ENCODE measurements around the gene UNC13B.

Gene UNC13B

GRCh38 chr9:35272989-35273388 is 111.2 kb downstream of the UNC13B start:
- no peaks in the 10 kb centered on the region for H3K4me1 ChIP-seq (ENCODE audit: control insufficient read depth, insufficient read depth, low read length, poor library complexity, severe bottlenecking)
- H3K27me3 ChIP-seq (replicated peaks; ENCODE audit: control insufficient read depth, insufficient read depth, low read length, poor library complexity, severe bottlenecking), result peaks cover 3% of the 10 kb centered on the region
- no peak overlapping the region for H3K27ac ChIP-seq (ENCODE audit: insufficient read depth, low read length, poor library complexity, severe bottlenecking)
- no peak for DNase-seq
- H3K36me3 ChIP-seq (ENCODE audit: control insufficient read depth, insufficient read depth, low read length), result no peaks in the 10 kb centered on the region
- no peak overlapping the region for H3K4me3 ChIP-seq (ENCODE audit: insufficient read depth, low read depth, low read length, poor library complexity, severe bottlenecking)
- H3K9me3 ChIP-seq (ENCODE audit: control insufficient read depth, low read length), result no peaks in the 10 kb centered on the region

DNA sequence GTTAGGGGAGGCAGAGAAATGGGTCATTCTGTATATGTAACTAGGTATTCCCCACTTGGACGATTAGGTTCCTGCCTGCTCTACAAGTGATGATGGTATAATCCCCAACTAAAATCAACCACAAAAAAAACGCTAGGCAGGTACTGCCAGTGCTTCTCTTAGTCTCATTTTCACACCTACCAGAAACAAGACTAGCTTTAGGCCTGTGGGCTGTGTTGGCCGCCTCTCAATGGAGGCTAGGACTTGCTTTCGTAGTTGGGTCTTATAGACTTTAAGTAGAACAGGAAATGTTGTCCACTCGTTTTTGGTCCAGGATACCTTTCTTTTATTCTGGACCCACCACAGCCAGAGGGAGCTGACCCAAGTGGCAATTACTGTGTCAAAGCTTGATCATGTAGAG is 111.8 kb downstream of the UNC13B start:
- no peaks in the 10 kb centered on the region for H3K4me1 ChIP-seq (ENCODE audit: control insufficient read depth, insufficient read depth, low read length, poor library complexity, severe bottlenecking)

GRCh38 chr9:35274993-35275392 is 113.2 kb downstream of the UNC13B start:
- DNase-seq, result no peak
- H3K27ac ChIP-seq (ENCODE audit: insufficient read depth, low read length, poor library complexity, severe bottlenecking), result no peak overlapping the region
- H3K4me1 ChIP-seq (ENCODE audit: control insufficient read depth, insufficient read depth, low read length, poor library complexity, severe bottlenecking), result no peaks in the 10 kb centered on the region
- no peak overlapping the region for H3K4me3 ChIP-seq (ENCODE audit: insufficient read depth, low read depth, low read length, poor library complexity, severe bottlenecking)
- peaks cover 3% of the 10 kb centered on the region for H3K27me3 ChIP-seq (replicated peaks; ENCODE audit: control insufficient read depth, insufficient read depth, low read length, poor library complexity, severe bottlenecking)
- no peaks in the 10 kb centered on the region for H3K36me3 ChIP-seq (ENCODE audit: control insufficient read depth, insufficient read depth, low read length)
- no peaks in the 10 kb centered on the region for H3K9me3 ChIP-seq (ENCODE audit: control insufficient read depth, low read length)

More for the DNA sequence above, 111.8 kb downstream of the UNC13B start:
- Histone ChIP-seq H3K36me3 (ENCODE audit: control insufficient read depth, insufficient read depth, low read length) (no peaks in the 10 kb centered on the region), H3K9me3 (ENCODE audit: control insufficient read depth, low read length) (no peaks in the 10 kb centered on the region), H3K27me3 (replicated peaks; ENCODE audit: control insufficient read depth, insufficient read depth, low read length, poor library complexity, severe bottlenecking) (peaks cover 3% of the 10 kb centered on the region), H3K27ac (ENCODE audit: insufficient read depth, low read length, poor library complexity, severe bottlenecking) (no peak overlapping the region), H3K4me3 (ENCODE audit: insufficient read depth, low read depth, low read length, poor library complexity, severe bottlenecking) (no peak overlapping the region)
- DNase-seq, result no peak

GRCh38 chr9:35277171-35277520 is 115.3 kb downstream of the UNC13B start:
- no peaks in the 10 kb centered on the region for H3K4me1 ChIP-seq (ENCODE audit: control insufficient read depth, insufficient read depth, low read length, poor library complexity, severe bottlenecking)
- no peak for DNase-seq
- H3K9me3 ChIP-seq (ENCODE audit: control insufficient read depth, low read length), result no peaks in the 10 kb centered on the region
- H3K4me3 ChIP-seq (ENCODE audit: insufficient read depth, low read depth, low read length, poor library complexity, severe bottlenecking), result no peak overlapping the region
- no peaks in the 10 kb centered on the region for H3K36me3 ChIP-seq (ENCODE audit: control insufficient read depth, insufficient read depth, low read length)
- no peak overlapping the region for H3K27ac ChIP-seq (ENCODE audit: insufficient read depth, low read length, poor library complexity, severe bottlenecking)
- peaks cover 3% of the 10 kb centered on the region for H3K27me3 ChIP-seq (replicated peaks; ENCODE audit: control insufficient read depth, insufficient read depth, low read length, poor library complexity, severe bottlenecking)

- Histone ChIP-seq H3K9me3 (ENCODE audit: control insufficient read depth, low read length) (no peaks in the 10 kb centered on the region), H3K4me3 (ENCODE audit: insufficient read depth, low read depth, low read length, poor library complexity, severe bottlenecking) (no peak overlapping the region), H3K27ac (ENCODE audit: insufficient read depth, low read length, poor library complexity, severe bottlenecking) (no peak overlapping the region), H3K4me1 (ENCODE audit: control insufficient read depth, insufficient read depth, low read length, poor library complexity, severe bottlenecking) (no peaks in the 10 kb centered on the region), H3K36me3 (ENCODE audit: control insufficient read depth, insufficient read depth, low read length) (no peaks in the 10 kb centered on the region), H3K27me3 (replicated peaks; ENCODE audit: control insufficient read depth, insufficient read depth, low read length, poor library complexity, severe bottlenecking) (peaks cover 3% of the 10 kb centered on the region)
- DNase-seq, result no peak
These were observed 116.0 kb downstream of the UNC13B start for GRCh38 chr9:35277628-35278359.

DNA sequence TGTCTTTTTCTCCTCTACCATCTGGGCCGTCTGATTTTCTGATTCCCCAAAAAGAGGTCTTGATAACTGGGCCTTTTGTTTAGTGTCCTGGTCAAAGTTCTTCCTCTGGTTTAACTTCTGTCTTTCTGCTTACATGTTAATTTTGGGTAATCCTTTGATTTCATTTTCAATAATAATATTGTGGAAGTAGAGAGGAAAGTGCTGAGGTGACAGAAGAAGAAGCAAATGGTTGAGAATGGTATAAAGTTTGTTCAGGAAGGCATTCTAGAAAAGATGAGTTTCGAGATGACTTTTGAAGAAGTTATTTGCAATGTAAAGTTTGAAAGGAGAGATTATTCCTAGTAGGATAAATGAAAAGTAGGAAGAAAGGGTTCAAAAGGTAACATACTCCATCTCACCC is 118.1 kb downstream of the UNC13B start:
- no peak overlapping the region for H3K27ac ChIP-seq (ENCODE audit: insufficient read depth, low read length, poor library complexity, severe bottlenecking)
- H3K27me3 ChIP-seq (replicated peaks; ENCODE audit: control insufficient read depth, insufficient read depth, low read length, poor library complexity, severe bottlenecking), result no peaks in the 10 kb centered on the region
- no peaks in the 10 kb centered on the region for H3K9me3 ChIP-seq (ENCODE audit: control insufficient read depth, low read length)
- DNase-seq, result no peak
- no peaks in the 10 kb centered on the region for H3K4me1 ChIP-seq (ENCODE audit: control insufficient read depth, insufficient read depth, low read length, poor library complexity, severe bottlenecking)
- no peak overlapping the region for H3K4me3 ChIP-seq (ENCODE audit: insufficient read depth, low read depth, low read length, poor library complexity, severe bottlenecking)
- no peaks in the 10 kb centered on the region for H3K36me3 ChIP-seq (ENCODE audit: control insufficient read depth, insufficient read depth, low read length)

- H3K9me3 ChIP-seq (ENCODE audit: control insufficient read depth, low read length), result no peaks in the 10 kb centered on the region
- H3K27me3 ChIP-seq (replicated peaks; ENCODE audit: control insufficient read depth, insufficient read depth, low read length, poor library complexity, severe bottlenecking), result no peaks in the 10 kb centered on the region
- no peak overlapping the region for H3K27ac ChIP-seq (ENCODE audit: insufficient read depth, low read length, poor library complexity, severe bottlenecking)
- DNase-seq, result no peak
- no peaks in the 10 kb centered on the region for H3K36me3 ChIP-seq (ENCODE audit: control insufficient read depth, insufficient read depth, low read length)
- H3K4me3 ChIP-seq (ENCODE audit: insufficient read depth, low read depth, low read length, poor library complexity, severe bottlenecking), result no peak overlapping the region
- no peaks in the 10 kb centered on the region for H3K4me1 ChIP-seq (ENCODE audit: control insufficient read depth, insufficient read depth, low read length, poor library complexity, severe bottlenecking)
These were observed 118.6 kb downstream of the UNC13B start for GRCh38 chr9:35280399-35280798.

GRCh38 chr9:35285731-35286130 is 123.9 kb downstream of the UNC13B start:
- no peaks in the 10 kb centered on the region for H3K36me3 ChIP-seq (ENCODE audit: control insufficient read depth, insufficient read depth, low read length)
- no peaks in the 10 kb centered on the region for H3K27me3 ChIP-seq (replicated peaks; ENCODE audit: control insufficient read depth, insufficient read depth, low read length, poor library complexity, severe bottlenecking)
- H3K27ac ChIP-seq (ENCODE audit: insufficient read depth, low read length, poor library complexity, severe bottlenecking), result no peak overlapping the region
- H3K4me1 ChIP-seq (ENCODE audit: control insufficient read depth, insufficient read depth, low read length, poor library complexity, severe bottlenecking), result no peaks in the 10 kb centered on the region
- DNase-seq, result no peak
- H3K4me3 ChIP-seq (ENCODE audit: insufficient read depth, low read depth, low read length, poor library complexity, severe bottlenecking), result no peak overlapping the region
- H3K9me3 ChIP-seq (ENCODE audit: control insufficient read depth, low read length), result no peaks in the 10 kb centered on the region

DNA sequence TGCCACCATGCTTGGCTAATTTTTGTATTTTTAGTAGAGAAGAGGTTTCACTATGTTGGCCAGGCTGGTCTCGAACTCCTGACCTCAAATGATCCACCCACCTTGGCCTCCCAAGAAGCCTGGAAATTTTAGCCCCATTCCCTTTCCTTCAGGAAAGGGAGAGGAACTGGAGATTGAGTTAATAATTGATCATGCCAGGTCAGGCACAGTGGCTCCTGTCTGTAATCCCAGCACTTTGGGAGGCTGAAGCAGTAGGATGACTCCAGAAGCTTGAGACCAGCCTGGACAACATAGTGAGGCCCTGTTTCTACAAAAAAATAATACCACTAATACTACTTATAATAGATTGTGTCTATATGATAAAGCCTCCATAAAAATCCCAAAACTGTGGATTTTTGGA is 124.6 kb downstream of the UNC13B start:
- no peaks in the 10 kb centered on the region for H3K36me3 ChIP-seq (ENCODE audit: control insufficient read depth, insufficient read depth, low read length)
- no peaks in the 10 kb centered on the region for H3K27me3 ChIP-seq (replicated peaks; ENCODE audit: control insufficient read depth, insufficient read depth, low read length, poor library complexity, severe bottlenecking)
- H3K9me3 ChIP-seq (ENCODE audit: control insufficient read depth, low read length), result no peaks in the 10 kb centered on the region
- H3K4me1 ChIP-seq (ENCODE audit: control insufficient read depth, insufficient read depth, low read length, poor library complexity, severe bottlenecking), result no peaks in the 10 kb centered on the region
- no peak for DNase-seq
- no peak overlapping the region for H3K27ac ChIP-seq (ENCODE audit: insufficient read depth, low read length, poor library complexity, severe bottlenecking)
- H3K4me3 ChIP-seq (ENCODE audit: insufficient read depth, low read depth, low read length, poor library complexity, severe bottlenecking), result no peak overlapping the region

DNA sequence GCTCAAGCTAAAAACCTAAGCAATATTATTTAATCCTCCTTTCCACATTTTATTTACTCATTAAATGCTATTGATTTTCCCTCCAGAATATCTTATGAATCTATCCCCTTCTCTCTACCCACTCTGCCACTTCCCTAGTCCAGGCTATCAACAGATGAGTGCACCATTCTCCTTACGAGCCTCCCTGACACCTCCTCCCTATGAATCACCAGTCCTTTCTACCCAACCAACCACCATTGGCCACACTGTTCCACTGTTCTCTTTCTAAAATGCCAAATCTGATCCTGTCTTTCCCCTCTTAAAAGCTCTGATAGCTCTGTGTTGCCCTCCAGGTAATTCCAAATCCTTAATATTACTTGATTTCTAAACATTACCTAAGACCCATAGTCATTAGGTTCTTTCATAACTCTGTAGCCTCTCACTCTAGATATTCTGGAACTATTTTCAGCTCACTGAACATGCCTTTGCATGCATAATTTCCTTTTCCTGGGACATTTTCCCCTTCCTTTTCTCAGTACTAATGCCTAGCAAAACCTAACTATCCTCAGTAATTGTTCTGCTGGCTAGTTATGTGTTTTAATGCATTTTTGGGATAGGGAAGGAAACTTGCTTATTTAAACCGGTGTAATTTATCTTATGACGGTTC is 126.3 kb downstream of the UNC13B start:
- no peak overlapping the region for H3K4me3 ChIP-seq (ENCODE audit: insufficient read depth, low read depth, low read length, poor library complexity, severe bottlenecking)
- no peak for DNase-seq
- no peaks in the 10 kb centered on the region for H3K36me3 ChIP-seq (ENCODE audit: control insufficient read depth, insufficient read depth, low read length)
- no peaks in the 10 kb centered on the region for H3K4me1 ChIP-seq (ENCODE audit: control insufficient read depth, insufficient read depth, low read length, poor library complexity, severe bottlenecking)
- no peaks in the 10 kb centered on the region for H3K9me3 ChIP-seq (ENCODE audit: control insufficient read depth, low read length)
- H3K27ac ChIP-seq (ENCODE audit: insufficient read depth, low read length, poor library complexity, severe bottlenecking), result no peak overlapping the region
- no peaks in the 10 kb centered on the region for H3K27me3 ChIP-seq (replicated peaks; ENCODE audit: control insufficient read depth, insufficient read depth, low read length, poor library complexity, severe bottlenecking)

All from effector memory CD4-positive, alpha-beta T cell (primary cell).